ENCODE data around the gene AANAT.

AANAT gene

GRCh38 chr17:76478730-76479514 lies 11.5 kb downstream of the AANAT start:
- TF ChIP-seq CTCF (IDR thresholded peaks at IDR 0.05; ENCODE audit: control extremely low read depth, extremely low read depth, low read depth, missing control alignments) = no peak
- CTCF ChIA-PET = interaction anchor here (1.2 to 3.6 kb wide), 4 partner anchors 8 to 44 kb away, joined by 3 to 16 read pairs (median 4); no protein-coding TSS in a partner anchor
- no peak for DNase-seq (ENCODE audit: extremely low spot score)
- POLR2A ChIA-PET = no interaction called here

GRCh38 chr17:76479515-76480060 lies 12.2 kb downstream of the AANAT start:
- CTCF ChIA-PET = interaction anchor here (1.0 to 3.6 kb wide), 9 partner anchors 13 to 82 kb away, joined by 3 to 16 read pairs (median 5); partner anchors contain the start of gene RHBDF2

GRCh38 chr17:76480632-76481031 lies 13.2 kb downstream of the AANAT start:
- CTCF ChIA-PET = interaction anchor here (0.9 to 3.6 kb wide), 9 partner anchors 14 to 83 kb away, joined by 3 to 16 read pairs (median 5); partner anchors contain the start of gene RHBDF2
- no peak for DNase-seq (ENCODE audit: extremely low spot score)
- no peak for TF ChIP-seq CTCF (IDR thresholded peaks at IDR 0.05; ENCODE audit: control extremely low read depth, extremely low read depth, low read depth, missing control alignments)
- POLR2A ChIA-PET = interaction anchor here (0.7 kb wide), 1 partner anchor 76 kb away, joined by 3 read pairs; no protein-coding TSS in a partner anchor

More at GRCh38 chr17:76479515-76480060, 12.2 kb downstream of the AANAT start:
- no peak for TF ChIP-seq CTCF (IDR thresholded peaks at IDR 0.05; ENCODE audit: control extremely low read depth, extremely low read depth, low read depth, missing control alignments)
- no peak for DNase-seq (ENCODE audit: extremely low spot score)
- POLR2A ChIA-PET = no interaction called here

- ChIA-PET CTCF (interaction anchor here (0.9 to 3.6 kb wide), 9 partner anchors 11 to 83 kb away, joined by 3 to 16 read pairs (median 5); no protein-coding TSS in a partner anchor), POLR2A (interaction anchor here (1.4 kb wide), 1 partner anchor 12 kb away, joined by 7 read pairs; no protein-coding TSS in a partner anchor)
- peak; percentile 81 for DNase-seq (ENCODE audit: extremely low spot score)
- no peak for TF ChIP-seq CTCF (IDR thresholded peaks at IDR 0.05; ENCODE audit: control extremely low read depth, extremely low read depth, low read depth, missing control alignments)
Observed at GRCh38 chr17:76481071-76481655, 13.8 kb downstream of the AANAT start.

GRCh38 chr17:76484228-76484725 lies 16.9 kb downstream of the AANAT start:
- no peak for DNase-seq (ENCODE audit: extremely low spot score)
- ChIA-PET POLR2A (no interaction called here), CTCF (interaction anchor here (1.0 to 1.6 kb wide), 3 partner anchors 9 to 25 kb away, joined by 3 to 5 read pairs (median 4); partner anchors contain the start of gene AANAT)
- no peak for TF ChIP-seq CTCF (IDR thresholded peaks at IDR 0.05; ENCODE audit: control extremely low read depth, extremely low read depth, low read depth, missing control alignments)

- DNase-seq (ENCODE audit: extremely low spot score) = no peak
- CTCF ChIA-PET = interaction anchor here (0.7 to 2.0 kb wide), 3 partner anchors 11 to 18 kb away, joined by 3 to 6 read pairs (median 3); no protein-coding TSS in a partner anchor
- POLR2A ChIA-PET = interaction anchor here (0.6 kb wide), 1 partner anchor 12 kb away, joined by 3 read pairs; no protein-coding TSS in a partner anchor
- TF ChIP-seq CTCF (IDR thresholded peaks at IDR 0.05; ENCODE audit: control extremely low read depth, extremely low read depth, low read depth, missing control alignments) = no peak
Observed at GRCh38 chr17:76485569-76485968, 18.2 kb downstream of the AANAT start.

Measured in GM10248 (cell line).